HG03139 (cell line): ENCODE results near the gene SIRT2.
A peak's percentile ranks its signal among the peaks of the same experiment; 100 is the strongest.

Experiments used
- ATAC-seq: cut with Tn5 transposase; IDR thresholded peaks from one replicate; pipeline ENCODE4 v1.9.1; 2021; ENCODE audit not compliant: unreplicated experiment

SIRT2 gene

DNA sequence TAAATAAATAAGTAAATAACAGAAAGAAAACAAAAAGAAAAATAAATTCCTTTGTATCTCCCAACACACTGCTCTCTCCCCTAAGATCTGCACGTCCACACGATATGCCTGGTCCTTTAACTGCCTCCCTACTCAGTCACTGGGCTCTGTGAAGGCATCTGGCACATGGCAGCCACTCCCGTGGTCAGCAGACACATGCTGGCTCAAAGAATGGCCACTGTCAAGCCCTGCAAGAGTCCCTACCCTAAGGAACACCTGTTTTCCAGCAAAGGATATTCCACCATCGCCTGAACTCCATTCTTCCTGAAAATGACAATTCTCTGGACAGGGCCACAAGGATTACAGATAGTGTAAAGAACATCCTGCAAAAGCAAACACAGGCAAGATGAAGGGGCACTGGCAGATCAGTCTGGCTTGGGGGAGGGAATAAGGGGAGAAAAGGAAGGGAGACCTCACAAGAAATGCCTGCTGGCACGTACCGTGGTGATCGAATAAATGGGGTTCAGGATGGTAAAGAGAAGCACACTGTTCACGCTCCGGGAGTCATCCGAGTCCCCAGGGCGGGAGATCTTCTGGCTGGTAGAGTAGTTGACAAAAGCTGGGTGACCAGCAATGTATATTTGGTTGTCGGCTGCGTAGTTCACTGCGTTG, 53.9 kb downstream of the SIRT2 start:
- no peak for ATAC-seq

DNA sequence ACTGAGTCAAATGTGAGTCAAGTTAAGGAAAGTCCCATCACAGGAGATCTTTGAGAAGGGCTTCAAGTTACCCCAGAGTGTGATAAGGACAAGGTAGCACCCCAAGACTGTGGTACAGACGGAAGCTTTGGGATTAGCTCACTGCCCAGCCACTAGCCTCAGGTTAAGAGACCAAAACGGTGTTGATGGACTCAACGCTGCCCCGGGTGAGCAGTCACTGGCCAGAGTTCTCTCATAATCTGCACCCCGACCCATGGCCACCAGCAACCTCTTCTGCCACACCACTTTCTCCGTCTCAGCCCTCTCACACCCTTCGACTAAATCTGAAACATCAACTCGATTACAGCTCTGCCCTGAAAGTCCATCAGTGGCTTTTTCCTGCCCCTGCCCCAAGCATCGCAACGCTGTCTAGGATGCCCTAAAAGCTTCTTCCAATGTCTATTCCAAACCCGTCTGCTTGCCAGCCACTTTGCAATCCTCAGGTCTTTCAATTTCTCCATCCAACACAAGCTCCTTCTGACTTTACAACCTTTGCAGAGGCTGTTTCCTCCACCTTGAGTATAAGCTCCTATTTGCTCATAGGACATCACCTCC, 55.2 kb downstream of the SIRT2 start:
- no peak for ATAC-seq

DNA sequence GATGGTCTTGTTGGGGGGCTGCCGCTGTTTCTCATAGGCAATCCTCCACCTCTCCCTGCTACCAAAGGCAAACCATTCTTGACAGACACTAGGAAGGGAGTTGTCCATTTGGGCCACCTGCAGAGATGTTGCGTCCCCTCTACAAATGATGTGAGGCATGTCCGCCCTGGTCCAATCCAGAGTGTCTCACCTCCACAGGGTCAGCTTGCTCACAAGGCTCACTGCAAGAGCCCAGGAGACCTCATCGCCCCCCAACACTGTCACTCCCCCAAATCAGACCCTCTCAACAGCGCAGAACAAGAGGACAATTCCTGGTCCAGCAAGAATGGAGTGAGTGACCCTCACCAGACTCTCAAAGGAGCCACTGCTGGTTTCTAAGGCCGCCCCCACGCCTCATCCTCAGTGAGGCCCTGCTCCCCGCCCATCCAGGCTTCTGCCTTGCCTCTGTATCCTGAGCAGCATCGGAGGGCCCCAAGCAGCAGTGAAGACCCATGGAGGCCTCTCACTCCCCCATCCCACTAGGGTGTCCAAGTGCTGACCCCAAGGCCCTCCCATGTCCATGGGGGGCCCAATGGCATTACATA, 56.2 kb downstream of the SIRT2 start:
- no peak for ATAC-seq

GRCh38 chr19:38842439-38843174, 56.8 kb downstream of the SIRT2 start:
- ATAC-seq: no peak

DNA sequence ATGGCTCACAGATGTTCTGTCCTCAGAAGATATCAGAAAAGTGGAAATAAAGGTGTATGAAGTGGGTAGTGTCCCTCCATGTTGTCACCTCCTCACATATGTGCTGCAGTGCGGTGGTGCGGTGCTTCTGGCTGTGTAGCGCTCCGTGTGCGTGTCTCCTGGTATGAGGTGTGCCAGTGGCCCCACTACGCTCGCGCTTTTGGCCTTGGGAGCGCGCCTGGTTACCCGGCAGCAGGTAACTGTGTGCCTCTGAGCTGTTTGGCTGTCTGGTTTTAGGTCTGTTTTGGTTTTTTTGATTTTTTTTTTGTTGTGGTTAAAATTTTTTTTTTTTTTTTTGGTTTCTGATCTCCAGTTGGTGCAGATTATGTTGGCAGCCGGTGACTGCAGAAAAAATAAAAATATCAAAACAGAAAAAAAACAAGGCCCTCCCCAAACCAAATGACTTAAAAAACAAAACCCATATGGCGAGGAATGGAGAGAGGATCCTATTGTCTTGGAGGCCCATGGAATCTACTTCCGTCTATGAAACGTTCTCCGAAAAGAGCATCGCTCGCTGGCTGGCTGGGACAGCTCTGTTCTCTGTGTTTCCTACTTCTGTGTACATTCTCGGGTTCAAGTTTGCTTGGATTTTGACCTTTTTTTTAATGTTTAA, 57.5 kb downstream of the SIRT2 start:
- ATAC-seq: no peak

DNA sequence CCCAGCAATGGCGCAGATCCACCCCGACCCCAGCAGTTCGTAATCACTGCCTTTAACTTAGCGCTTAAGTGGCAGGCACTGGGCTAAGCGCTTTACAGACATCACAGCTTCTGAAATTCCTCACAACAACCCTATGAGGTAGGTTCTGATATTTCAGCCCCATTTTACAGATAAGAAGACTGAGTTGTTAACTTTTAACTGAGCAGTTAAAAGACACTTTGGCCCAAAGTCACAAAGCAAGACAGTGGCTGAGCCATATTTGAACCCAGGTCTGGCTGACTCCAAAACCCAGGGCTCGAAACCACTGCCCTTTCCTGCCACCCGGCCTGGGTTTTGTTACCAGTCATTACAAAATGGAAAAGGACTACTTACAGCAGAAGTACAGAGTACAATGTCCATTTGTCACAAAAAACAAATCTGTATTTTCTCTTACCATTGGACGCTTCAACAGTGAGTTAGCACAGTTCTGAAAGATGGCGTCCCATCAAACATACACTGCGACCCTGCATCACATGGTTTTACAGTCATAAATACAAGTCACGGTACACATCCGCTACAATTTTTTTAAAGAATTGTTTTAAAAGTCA, 58.1 kb downstream of the SIRT2 start:
- ATAC-seq: no peak

DNA sequence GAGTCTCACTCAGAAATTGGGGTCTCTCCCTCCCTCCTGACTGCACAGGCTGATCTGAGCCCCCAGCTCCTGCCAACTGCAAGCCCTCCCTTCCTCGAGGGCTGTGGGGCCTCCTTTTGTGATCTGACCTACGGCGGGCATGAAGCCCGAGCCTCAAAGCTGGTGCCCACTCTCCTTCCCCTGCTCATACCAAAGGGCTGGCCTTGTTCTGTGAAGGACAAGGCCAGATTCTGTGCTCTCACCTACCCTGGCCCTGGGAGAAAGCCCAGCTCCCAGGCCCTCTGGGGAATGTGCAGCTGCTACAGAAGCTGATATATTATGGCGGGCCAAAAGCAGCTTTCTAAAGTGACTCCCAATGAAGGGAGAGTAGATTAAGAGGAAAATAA, 58.8 kb downstream of the SIRT2 start:
- no peak for ATAC-seq

DNA sequence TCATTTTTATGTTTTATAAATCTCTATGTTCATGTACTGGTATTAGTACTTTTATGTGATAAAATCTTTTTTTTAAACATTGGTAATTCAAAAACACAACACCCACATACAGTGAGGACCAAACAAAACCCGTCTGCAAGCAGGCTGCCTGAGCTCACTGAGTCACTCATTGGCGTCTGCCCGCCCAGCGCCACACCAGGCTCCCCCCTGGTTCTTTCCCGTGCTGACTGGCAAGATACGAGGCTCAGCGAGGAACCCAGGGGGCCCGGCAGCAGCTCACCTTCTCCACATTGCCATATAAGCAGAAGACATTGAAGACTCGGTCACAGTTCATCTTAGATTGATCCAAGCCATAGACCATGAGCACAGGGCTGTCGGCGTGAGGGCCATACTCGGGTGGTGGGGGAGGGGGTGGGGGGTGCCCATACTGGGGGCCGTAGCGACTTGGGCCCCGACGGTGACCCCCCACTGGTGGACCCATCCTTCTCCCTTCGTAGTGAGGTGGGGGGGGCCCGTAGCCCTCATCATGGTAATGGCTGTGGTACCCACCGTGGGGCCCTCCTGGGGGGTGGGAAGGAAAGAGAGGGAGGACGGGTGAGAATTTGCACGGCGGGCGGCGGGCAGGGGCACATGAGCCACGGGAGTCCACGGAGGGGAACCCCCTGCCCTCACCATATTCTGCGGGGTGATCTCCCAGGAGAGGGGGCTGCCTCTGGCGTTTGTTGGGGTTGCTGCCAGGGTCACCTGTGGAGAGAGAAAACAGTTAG, 59.4 kb downstream of the SIRT2 start:
- ATAC-seq: no peak

DNA sequence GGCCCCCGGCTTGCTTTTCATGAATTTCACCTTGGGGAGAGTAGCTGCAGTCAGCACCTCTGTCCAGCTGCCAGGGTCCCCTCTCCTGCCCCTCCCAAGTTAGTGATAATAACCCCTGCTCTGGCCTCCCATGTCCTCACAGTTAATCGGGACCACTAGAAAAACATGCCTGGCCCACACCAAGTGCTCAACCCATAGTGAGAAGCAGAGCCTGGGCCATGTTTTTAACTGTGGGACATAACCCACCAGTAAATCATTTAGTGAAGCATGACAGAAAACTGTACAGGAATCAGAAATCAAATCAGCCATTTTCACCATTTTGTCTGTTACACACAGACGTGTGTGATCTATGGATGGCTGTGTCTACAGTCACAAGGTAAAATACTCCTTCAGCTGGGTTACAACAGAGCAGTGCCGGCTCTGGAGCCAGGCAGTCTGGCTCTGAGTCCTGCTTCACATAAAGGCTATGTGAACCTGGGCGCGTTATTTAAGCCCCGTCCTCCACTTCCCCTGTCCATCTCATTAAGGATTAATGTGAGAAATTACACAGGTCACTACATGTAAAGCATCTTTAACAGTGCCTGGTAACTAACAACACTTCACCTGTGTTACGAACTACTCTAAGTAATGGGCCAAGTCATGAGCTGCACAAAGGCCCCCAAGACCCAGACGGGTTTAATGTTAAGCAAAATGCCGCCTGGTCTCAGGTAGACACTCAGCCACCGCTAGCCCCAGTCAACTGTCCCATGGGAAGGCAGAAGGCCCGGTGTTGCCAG, 60.2 kb downstream of the SIRT2 start:
- no peak for ATAC-seq

- ATAC-seq: no peak
These were observed 61.0 kb downstream of the SIRT2 start for GRCh38 chr19:38838208-38838985.

DNA sequence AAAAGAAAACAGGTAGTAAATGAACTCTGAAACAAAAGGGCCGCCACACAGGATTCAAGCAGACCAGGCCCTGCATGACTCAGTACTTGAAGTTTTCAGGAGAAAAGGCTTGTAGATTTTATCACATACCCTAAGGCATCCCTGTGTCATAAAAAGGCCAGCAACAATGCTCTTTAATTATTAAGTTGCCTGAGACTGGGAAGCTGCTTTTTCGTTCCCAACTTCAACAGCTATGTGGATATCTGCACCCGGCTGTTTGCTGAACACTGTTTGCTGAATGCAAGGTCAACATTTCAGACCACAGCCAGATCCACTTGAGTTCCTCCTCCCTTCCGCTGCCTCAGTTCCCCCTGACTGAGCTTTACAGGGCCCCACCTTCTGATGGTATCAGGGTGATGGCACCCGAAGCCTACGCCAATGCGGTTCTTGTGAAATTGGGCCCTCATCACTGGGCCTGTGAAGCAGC, 61.7 kb downstream of the SIRT2 start:
- no peak for ATAC-seq

DNA sequence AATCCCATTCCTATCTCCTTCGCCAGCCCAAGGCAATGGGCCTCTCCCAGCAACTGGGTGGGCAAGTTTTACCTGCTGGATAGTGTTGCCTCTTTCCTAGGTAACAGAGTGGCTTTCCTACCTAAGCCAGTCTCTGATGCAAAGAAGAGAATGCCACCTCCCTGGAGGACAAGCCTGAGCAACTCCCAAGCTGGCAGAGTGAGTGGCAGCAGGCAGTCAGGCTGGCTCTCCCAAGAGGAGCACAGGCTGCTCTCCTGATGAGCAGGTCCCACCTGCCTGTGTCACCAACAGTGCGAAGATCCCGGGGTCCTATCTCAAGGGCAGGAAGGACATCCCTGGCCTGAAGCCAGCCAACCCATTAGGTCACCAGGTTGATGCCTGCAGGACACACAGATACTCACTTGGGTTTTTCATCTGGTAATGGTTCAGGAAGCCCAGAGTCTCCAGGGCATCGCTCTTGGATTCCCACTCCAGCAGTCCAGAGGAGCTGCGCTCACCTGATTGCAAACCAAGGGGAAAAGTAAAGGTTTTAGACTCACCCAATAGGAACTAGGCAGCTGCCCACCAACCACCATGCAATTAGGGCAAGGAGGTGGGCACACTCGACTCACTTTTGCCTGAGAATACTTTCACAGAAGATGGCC, 62.3 kb downstream of the SIRT2 start:
- no peak for ATAC-seq

GRCh38 chr19:38836159-38836982, 63.0 kb downstream of the SIRT2 start:
- no peak for ATAC-seq

DNA sequence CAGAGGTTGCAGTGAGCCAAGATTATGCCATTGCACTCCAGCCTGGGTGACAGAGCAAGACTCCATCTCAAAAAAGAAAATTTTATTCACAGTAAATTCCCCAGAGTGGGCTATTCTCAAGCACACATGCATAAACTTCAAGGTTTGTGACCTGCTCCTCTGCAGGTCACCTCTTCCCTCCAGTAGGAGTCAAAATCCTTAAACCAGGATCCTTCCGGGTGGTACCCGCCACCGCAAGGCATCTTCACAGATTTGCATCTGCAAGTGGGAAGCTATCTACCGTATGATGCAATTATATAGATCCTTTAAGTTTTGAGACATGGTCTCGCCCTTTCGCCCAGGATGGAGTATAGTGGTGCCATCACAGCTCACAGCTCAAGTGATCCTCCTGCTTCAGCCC, 64.8 kb downstream of the SIRT2 start:
- ATAC-seq: no peak

GRCh38 chr19:38834104-38834490, 65.3 kb downstream of the SIRT2 start:
- no peak for ATAC-seq

GRCh38 chr19:38833092-38833425, 66.4 kb downstream of the SIRT2 start:
- no peak for ATAC-seq

- ATAC-seq: peak; percentile 33
These were observed 68.2 kb downstream of the SIRT2 start for GRCh38 chr19:38831142-38831605.
